Activated CD4-positive, alpha-beta T cell treated with anti-CD3 and anti-CD28 coated beads, Interleukin-2, amount 50 U/mL, for 1 hour (primary cell): Measurements from ENCODE around the gene RFTN1.

Experiments
- DNase-seq: peaks from one replicate; pipeline ENCODE4 v3.0.0-alpha.2; 2020

RFTN1 gene

DNA sequence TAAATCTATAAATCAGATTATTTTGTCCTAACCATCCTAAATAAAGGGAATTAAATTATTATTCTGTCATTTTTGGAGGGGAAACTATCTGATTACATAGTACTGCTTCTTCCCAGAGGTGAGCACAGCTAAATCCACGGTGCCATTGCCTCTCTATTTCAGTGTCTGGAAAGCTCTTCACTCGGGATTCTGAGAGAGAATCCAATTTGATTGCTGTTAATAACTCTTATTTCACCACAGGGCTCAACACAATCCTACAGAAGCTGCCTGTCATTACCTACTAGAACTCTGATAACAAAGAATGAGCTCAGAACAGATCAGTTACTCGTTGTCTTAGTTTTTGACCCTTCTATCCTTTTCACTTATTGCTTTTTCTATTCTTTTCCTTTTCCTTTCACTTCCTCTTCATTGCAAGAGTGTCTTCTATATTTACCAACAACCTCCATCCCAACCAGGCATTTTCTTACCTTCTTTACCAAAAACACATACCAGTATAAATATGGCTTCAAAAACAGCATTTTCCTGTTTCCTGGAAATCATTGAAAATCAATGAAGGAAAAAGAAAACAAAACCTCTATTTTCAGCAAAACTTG, 218.1 kb downstream of the RFTN1 start:
- DNase-seq = no peak

DNA sequence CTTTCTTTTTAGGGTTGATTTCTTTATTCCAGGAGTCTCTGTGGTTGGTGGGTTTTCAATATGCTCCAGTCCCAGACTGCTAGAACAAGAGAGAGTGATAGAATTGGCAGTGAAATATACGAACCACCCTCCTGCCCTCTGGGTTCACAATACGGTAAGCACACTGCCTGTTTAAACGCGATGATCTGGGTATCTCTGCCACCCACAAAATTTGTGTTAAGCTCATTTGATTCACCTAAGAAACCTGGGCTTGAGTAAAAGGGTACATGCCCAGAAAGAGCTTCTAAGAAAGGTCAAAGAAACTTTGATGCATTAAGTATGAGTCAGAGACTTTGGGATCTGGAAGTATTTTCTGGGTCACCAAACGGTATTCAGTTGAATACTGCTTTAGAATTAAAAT, 218.7 kb downstream of the RFTN1 start:
- DNase-seq = no peak

DNA sequence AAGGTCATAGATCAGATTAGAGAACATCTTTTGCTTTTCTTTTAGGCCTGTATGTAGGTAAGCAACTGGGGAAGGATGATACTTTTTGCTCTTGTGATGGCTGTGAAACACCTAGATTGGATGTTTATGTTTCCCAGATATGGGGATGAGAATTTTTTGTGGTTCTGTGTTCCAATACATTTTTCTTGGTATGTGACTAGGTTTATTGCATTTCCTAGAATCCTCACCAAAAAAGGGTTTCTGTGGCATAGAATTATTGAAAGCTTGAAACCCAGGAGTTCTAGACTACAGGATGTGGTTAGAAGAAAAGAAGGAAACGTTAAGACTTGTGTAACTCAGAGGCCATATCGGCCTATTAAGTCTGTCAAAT, 222.7 kb downstream of the RFTN1 start:
- no peak for DNase-seq

DNA sequence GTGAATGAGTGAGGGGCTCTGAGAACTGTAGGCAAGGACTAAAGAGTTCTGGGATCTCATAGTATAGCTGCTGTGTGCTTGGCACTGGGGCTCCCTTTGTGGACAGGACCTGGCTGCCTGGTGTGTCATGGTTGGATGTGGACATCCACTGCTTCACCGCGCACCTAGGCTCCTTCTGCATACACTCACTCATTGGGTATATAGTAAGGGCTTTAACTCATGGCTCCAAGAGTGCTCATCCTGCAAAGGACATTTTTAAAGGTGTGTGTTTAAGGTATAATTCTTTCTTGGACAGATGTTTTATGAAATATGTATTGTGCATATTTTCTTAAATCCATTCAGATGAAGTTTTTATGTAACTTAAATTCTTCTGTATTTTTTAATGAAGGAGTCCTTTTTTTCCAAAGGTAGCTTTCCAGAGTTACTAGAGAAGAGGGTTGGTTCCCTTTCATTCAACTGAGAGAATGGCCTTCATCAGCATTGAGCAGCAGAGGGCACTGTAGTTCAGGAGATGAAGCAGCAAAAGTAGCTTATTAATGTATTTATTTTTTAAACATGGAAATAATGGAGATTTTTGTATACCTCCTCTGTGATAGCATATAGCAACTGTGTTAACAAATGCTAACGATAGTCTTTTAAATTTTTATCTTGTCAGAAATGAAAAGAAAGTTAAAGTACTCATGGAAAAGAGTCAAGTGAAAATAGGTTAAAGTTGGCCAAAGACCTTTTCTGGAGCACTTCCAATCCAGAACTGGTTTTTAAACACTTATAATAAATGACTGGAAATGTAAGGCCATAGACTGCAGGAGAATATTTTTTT, 223.3 kb downstream of the RFTN1 start:
- peak; percentile 58 for DNase-seq

DNA sequence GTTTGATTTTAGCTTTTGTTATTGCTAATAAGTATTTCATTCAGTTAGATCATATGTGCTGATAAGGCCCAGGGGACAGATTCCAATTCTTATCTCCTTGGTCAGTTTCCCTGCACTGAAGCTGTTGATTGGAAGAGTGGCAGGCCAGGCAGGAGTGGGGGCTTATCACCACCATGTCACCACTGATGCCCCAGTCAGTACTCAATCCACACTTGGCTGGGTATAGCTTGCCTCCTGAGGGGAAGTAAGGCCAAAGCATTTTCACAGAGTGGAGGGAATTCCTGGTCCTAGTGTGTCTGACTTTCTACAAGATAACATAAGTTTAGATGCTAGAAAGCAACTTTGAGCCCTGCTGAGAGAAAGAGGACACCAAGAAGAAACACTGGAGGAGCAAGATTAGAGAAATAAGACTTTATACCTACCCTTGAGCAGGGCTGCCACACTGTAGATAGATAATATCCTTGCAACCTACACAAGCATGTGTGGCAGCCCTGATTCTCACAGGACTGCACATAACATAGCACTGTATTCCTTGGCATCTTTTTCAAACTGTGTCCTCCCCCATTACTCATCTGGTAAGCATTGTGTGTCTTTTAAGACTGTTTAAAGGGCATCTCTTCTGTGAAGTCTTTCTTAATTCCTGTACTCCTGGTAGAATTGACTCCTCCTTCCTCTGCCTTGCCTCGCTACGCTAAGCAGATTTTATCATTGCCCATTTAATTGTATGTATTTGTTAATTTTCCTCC, 224.2 kb downstream of the RFTN1 start:
- no peak for DNase-seq

DNA sequence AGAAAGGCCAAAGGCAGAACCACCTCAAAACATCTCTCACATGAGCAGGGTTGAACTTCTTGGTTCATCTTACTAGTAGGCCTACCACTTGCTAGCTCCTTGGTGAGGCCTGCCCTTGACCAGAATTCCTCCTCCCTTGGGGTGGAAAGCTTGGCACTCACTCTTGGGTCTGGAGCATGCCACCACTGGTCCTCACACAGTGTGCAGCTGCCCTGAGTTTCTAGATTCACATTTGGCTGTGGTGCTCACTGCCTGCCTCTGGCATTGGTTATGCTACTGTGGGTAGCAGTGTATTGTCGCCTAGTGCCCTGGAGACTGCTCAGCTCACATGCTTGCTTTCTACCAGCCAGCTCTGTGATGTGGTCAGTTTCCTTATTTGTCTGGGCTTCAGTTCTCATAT, 224.8 kb downstream of the RFTN1 start:
- no peak for DNase-seq

DNA sequence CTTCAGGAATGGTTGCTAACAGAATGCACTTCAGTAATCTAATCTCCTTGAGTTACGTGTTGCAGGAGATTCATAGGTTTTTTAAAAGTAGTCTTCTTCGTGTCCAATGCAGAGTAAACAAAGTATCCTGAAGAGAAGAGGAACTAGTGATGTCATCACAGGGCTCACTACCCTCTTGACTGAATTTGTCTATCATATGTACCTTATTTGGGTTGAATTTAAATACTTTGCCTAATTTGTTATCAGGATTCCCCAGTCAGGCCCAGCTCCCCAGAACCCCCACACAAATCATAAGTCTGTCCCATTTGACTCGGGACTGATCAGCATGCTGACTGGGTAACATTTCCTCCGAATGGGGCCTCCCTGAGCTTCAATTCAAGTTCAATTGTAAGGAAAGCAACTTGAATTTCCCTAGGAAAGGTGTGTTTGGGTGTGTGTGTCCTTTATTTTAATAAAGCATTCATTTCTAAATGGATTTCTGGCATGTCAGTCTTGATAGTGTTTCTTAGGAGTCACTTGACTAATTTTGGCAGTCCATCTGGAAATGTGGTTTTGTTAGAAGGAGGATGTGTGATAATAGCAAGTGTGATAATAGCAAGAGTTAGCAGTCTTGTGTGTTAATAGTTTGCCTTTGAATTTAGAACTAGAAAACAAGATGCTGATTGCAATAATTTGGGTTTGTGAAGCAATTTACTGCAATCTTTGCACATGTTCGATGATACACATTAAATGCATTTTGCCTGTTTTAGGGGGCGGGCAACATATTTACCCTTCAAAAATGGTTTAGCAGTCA, 226.6 kb downstream of the RFTN1 start:
- no peak for DNase-seq

DNA sequence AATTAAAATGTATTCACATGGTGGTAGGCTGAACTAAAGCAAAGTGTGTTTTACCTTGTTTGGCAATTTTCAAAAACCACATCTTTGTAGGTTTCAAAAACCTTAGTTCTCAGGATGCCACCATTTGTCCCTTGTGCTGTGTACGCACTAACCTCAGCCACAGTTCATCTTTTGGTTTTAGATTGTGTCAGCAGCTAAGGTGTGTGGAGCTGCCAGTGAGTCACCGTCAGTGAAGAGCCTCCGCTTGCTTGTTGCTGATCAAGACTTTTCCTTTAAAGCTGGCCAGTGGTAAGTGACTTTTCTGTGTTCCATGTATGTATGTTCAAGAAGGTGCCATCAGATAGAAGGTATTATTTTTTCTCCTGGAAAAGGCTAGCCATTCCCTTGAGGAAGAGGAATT, 227.3 kb downstream of the RFTN1 start:
- DNase-seq = peak; percentile 67

DNA sequence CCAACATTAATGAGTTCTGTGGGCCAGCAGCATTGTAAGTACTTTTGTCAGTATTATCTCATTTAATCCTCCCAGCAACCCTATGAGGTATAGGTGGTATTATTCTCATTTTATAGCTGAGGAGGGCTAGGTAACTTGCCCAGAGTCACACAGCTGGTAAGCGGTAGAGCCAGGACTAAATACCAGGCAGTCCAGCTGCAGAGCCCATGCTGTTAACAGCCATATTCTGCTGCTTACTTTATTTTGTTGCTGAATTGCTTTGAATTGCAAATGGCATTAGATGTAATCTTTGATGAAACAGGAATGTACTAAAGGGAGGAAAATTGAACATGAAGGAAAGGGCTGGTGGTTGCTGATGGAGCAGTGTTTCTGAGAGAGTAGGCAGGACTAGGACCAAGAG, 228.9 kb downstream of the RFTN1 start:
- no peak for DNase-seq

DNA sequence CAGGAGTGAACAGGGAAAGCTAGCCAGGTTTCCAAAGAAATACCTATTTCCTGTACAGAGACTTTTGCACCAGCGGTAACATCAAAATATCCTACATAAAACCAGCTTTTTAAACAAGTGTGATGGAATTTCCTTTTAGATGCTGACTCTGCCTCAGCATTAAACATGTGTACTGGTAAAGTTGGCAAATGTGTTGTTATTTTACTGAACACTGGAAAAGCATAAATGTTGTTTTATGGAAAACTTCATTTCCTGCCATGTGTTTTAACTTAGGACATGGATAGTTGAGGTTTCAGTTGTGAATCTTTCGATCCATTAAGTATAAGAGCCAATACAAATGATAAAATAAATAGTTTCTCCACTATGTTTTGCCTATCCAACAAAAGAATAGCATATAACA, 232.8 kb downstream of the RFTN1 start:
- no peak for DNase-seq

DNA sequence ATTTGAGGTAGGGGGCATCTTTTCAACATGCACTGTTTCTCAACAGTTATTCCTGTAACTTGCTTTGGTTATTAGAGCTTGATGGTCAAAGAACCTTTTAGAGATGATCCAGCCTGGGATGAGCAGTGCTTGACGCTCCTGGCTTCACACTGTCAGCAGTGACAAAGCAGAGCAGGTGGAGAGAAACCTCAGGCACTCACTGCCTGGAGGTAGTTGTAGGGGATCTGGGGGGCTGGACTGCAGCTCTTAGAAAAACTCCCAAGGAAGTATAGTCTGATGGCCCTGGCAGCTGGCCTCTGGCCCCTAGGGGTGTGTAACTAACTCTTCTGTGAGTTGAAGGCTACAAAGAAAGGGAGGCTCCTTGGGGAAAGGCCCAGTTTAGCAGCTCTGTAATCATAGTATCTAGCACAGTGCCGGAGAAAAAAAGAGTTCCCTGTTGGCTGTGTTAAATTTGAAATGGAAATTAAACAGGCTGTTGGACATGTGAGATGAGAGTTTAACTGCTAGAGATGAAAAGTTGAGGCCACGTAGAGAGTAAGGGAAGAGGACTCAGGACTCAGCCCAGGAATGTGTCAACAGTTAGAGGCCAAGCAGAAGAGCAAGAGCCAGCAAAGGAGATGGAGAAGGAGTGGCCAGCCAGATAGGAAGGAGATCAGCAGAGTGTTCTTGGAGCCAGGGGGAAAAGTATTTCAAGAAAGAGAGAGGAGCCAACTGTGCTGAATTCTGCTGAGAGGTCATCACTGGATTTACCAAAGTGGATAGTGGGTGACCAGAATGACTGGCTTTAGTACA, 234.3 kb downstream of the RFTN1 start:
- DNase-seq = no peak

DNA sequence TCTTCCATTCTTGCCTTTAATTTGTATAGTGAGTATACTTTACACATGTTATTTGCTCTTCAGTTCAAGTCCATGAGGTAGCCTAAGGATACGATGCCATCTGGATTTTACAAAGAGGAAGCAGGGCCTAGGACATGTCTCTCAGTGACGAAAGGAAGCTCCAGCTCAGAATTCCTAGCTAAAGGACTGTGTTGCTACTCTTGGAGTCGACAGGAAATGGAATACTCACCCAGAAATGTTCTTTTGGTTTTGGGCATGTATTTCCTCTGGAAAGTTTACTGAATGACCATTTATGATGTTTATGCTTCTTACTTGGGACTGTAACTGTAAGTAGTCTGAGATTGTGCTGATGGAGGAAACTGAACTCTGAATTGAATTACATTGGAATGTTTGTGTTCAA, 236.0 kb downstream of the RFTN1 start:
- no peak for DNase-seq

DNA sequence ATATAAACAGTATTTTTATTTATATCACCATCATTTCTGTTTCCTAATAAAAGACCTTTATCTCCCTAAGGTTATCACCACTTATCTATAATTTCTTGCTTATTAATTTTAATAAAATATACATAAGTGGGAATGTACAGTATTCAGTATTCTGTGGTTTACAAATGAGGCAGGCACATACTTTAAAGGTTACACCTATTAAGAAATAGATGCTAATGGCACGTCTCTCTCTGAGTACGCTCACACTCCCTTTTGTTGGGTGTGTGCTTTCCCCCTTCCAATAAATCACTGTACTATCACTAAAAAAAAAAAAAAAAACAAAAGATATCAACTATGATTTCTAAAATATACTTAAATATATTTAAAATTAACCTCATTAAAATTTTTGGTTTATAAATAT, 239.6 kb downstream of the RFTN1 start:
- DNase-seq = no peak

DNA sequence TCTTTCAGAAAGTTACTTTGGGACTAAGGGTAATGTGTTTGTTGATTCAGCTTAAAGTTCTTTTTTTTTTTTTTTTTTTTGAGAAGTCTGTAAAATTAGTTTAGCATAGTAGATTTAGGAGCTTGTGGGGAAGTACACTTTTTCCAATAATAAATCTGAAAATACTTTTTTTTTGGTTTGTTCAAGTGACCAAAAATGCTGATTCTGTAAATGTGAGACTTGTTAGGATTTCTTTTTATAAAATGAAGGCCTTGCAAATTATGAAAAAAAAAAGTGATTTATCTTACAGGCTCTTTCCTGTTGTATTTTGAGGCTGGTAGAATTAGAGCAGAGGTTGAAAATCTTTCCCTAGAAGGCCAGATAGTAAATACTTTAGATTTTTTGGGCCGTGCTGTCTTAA, 240.9 kb downstream of the RFTN1 start:
- no peak for DNase-seq

DNA sequence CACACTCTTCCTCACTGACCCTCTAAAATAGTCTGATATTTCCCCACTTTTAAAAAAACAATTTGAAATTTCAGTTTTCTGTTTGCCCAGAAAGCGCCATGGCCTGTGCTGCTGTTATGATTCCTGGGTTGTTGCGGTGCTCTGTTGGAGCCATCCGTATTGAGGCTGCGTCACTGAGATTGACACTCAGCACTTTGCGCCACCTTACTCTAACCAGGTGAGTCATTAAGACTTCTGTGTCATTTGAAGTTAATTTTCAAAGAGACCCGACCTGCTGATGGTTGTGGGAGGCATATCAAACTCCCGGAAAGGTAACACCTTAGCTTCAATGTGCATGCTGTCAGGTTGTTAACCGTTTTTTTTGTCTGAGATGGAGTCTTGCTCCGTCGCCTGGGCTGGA, 242.6 kb downstream of the RFTN1 start:
- no peak for DNase-seq

DNA sequence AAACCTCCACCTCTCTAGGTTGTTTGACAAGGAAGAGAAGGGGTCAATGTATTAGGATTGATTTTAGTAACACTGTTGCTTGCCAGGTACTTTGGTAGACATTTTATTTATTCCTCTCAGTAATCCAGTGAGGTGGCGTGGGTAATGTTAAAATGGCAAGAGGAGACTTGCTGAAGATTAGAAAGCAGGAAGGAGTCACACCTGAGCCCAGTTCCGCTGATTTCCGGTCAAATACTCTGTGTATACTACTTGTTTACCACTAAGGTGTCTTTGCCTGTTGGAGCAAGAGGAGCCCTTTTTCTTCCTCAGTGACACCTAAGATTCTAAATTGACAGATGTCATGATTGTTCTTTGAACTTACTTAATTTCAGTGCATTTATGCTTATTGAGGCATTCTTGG, 246.8 kb downstream of the RFTN1 start:
- no peak for DNase-seq
